NB4 (cell line): ENCODE data around the gene KRT4.

Experiments used
- MAX ChIP-seq: IDR thresholded peaks from 2 replicates; pipeline ENCODE4 v1.6.1; 2011; ENCODE audit warnings: low read depth, low read length
- MYC ChIP-seq: IDR thresholded peaks from 2 replicates; pipeline ENCODE4 v1.6.1; 2011; ENCODE audit warnings: low read depth, low read length
- POLR2A ChIP-seq: IDR thresholded peaks from 2 replicates; pipeline ENCODE4 v1.6.1; 2011; ENCODE audit warnings: mild to moderate bottlenecking; ENCODE audit not compliant: insufficient read length; ENCODE audit errors: extremely low read depth
- TF ChIP-seq, protein P1 (sequence below): IDR thresholded peaks from one replicate; pipeline ENCODE4 v1.5.1; 2012; ENCODE audit warnings: low read depth, low read length

DNA sequence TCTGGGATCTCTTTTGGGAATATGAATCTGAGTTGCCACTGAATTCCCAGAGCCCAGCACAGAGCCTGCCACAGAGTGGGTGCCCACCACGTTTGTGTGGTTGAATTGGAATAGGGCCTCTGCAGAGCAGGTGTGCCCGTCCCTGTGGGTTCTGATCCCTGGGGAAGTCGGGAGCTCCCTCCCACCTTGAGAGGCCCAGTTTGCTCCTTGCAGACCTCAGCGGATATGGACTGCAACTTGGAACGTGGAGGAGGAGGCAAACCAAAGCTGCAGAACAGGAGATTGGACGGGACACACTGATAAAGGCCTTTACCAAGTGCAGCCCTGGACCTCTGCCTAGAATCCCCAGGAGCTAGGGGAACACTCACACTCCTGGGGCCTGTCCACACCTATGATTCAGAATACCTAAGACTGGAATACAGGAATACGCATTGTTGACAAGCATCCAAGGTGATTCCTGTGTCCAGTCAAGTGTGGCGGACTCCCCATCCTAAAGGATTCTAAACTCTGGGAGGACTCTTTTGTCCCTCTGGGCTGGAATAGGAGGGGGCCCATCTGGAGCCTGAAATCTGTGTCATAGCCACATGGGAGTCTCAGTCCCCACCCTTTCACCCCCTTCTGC, 39.2 kb downstream of the KRT4 start:
- TF ChIP-seq POLR2A, result no peak
- TF ChIP-seq, protein P1, sequence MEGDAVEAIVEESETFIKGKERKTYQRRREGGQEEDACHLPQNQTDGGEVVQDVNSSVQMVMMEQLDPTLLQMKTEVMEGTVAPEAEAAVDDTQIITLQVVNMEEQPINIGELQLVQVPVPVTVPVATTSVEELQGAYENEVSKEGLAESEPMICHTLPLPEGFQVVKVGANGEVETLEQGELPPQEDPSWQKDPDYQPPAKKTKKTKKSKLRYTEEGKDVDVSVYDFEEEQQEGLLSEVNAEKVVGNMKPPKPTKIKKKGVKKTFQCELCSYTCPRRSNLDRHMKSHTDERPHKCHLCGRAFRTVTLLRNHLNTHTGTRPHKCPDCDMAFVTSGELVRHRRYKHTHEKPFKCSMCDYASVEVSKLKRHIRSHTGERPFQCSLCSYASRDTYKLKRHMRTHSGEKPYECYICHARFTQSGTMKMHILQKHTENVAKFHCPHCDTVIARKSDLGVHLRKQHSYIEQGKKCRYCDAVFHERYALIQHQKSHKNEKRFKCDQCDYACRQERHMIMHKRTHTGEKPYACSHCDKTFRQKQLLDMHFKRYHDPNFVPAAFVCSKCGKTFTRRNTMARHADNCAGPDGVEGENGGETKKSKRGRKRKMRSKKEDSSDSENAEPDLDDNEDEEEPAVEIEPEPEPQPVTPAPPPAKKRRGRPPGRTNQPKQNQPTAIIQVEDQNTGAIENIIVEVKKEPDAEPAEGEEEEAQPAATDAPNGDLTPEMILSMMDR, result no peak
- no peak for TF ChIP-seq MAX
- TF ChIP-seq MYC, result no peak
